GM19043 (cell line): ENCODE results near the gene DECR2.
A peak's percentile ranks its signal among the peaks of the same experiment; 100 is the strongest.
"Not testable (repeated sequence)": the region's sequence is repeated elsewhere in the genome, so short reads cannot be mapped to it uniquely, and the experiment has no call there.

Experiments
- ATAC-seq: cut with Tn5 transposase; IDR thresholded peaks from one replicate; pipeline ENCODE4 v1.9.1; 2021; ENCODE audit warnings: low read depth; ENCODE audit not compliant: unreplicated experiment

Gene DECR2

DNA sequence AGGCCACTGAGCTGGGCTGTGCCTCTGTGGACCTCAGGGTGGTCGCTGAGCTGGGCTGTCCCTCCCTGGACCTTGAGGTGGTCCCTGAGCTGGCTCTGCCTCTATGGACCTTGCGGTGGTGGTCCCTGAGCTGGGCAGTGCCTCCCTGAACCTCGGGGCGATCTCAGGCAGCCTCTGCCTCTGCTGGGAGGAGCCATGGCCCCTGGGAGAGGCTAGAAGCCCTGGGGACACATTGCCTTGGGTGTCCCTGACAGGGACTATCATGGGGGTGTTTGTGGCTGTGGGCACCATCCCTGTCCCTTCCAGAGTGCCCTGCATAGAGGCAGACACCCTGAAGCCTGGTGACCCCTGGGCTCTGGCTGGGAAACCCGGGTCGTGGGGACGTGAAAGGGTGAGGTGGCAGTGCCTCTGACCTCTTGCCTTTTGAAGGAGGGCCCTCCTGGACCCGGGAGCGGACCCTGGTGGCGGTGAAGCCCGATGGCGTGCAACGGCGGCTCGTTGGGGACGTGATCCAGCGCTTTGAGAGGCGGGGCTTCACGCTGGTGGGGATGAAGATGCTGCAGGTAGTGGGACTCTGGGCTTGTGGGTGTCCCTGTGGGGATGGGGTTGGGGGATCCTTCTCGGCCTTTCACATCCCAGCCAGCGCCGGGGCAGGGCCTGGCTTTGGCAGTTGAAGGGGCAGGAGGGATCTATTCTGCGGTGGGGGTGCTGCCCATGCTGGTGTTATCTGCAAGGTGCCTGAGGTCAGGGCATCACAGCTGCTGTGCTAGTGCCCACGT is 2.9 kb upstream of the DECR2 start:
- ATAC-seq = no peak

- ATAC-seq = no peak
These were observed 2.2 kb upstream of the DECR2 start for GRCh38 chr16:399340-400019.

GRCh38 chr16:400061-400591 is 1.6 kb upstream of the DECR2 start:
- ATAC-seq = no peak

DNA sequence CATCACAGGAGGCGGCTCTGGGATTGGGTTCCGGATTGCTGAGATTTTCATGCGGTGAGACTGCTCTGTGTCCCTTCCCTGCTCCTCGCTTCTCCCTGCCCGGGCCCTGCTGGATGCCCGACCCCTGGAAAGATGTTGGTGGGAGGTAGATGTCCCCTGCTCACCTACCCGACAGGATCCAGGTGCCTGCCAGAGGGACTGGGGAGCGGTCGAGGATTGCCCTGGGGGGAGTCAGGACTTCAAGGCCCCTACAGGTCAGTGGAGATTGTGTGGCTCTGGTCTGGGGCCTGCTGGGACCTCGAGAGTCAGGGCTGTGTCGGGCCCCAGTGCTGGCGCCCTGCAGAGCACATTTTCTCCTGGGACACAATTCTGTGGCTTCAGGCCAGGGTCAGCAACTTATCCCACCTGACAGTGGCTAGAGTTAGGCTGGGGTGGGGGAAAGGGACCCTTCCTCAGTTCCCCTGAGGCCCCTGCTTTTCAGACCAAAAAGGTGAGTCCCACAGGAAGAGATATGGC is 3.3 kb downstream of the DECR2 start:
- ATAC-seq = no peak

GRCh38 chr16:405548-406506 is 4.1 kb downstream of the DECR2 start:
- no peak for ATAC-seq

DNA sequence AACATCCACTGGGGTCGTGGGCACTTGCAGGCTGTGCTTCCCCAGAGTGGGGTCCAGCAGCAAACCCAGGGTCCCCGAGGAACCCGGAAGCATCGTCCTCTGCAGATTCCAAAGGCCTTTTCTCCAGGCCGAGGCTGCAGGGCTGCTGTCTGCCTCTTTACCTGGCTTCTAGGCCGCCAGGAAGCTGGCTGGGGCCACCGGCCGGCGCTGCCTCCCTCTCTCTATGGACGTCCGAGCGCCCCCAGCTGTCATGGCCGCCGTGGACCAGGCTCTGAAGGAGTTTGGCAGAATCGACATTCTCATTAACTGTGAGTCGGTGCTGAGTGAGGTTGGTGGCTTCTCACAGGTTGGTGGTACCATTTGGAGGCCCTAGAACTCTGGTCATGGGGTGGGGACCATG is 5.6 kb downstream of the DECR2 start:
- no peak for ATAC-seq

- no peak for ATAC-seq
These were observed 9.0 kb downstream of the DECR2 start for GRCh38 chr16:410516-411178.

GRCh38 chr16:411576-412265 is 10.0 kb downstream of the DECR2 start:
- no peak for ATAC-seq

DNA sequence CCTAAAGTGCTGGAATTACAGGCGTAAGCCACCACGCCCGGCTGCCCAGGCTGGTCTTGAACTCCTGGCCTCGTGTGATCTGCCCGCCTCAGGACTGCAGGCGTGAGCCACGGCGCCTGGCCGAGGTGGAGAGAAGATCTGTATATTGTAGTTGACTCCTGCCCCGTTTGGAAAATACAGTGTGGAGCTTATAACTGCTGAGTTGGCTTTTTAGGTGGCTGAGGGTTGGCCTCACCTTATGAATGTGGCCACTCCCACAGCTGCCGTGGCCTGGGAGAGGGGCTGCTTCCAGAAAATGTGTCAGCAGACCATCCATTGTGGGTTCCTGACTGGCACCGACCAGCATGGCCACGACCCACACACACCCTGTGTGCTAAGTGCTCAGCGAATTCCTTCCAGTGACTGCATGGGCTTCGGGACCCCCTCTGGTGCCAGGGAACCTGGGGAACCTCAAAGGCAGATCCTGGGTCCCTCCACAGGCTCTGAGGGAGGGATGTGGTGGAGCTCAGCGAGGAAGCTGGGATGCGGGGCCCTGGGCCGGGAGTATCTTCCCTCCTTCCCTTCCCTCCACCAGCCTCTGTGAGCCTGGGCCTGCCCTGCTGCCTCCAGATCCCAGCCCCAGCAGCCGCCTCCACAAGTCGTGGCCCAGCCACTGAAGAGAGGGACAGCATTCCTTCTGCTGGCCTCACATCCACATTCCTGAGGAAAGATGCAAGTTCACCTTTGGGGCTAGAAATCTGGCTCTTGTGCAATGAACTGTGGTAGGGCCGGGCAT is 12.9 kb downstream of the DECR2 start:
- ATAC-seq = no peak

DNA sequence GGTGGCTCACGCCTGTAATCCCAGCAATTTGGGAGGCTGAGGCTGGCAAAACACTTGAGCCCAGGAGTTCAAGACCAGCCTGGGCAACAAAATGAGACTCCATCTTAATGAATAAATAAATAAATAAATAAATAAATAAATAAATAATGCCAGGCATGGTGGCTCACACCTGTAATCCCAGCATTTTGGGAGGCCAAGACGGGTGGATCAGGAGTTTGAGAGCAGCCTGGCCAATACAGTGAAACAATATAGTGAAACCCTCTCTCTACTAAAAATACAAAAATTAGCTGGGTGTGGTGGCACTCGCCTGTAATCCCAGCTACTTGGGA is 13.4 kb downstream of the DECR2 start:
- not testable (repeated sequence) for ATAC-seq

DNA sequence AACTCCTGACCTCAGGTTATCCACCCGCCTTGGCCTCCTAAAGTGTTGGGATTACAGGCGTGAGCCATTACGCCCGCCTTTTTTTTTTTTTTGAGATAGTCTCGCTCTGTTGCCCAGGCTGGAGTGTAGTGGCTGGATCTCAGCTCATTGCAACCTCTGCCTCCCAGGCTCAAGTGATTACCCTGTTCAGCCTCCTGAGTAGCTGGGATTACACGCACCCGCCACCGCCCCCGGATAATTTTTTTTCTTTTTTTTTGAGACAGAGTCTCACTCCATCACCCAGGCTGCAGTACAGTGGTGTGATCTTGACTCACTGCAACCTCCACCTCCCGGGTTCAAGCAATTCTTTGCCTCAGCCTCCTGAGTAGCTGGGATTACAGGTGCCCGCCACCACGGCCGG is 20.5 kb downstream of the DECR2 start:
- not testable (repeated sequence) for ATAC-seq

DNA sequence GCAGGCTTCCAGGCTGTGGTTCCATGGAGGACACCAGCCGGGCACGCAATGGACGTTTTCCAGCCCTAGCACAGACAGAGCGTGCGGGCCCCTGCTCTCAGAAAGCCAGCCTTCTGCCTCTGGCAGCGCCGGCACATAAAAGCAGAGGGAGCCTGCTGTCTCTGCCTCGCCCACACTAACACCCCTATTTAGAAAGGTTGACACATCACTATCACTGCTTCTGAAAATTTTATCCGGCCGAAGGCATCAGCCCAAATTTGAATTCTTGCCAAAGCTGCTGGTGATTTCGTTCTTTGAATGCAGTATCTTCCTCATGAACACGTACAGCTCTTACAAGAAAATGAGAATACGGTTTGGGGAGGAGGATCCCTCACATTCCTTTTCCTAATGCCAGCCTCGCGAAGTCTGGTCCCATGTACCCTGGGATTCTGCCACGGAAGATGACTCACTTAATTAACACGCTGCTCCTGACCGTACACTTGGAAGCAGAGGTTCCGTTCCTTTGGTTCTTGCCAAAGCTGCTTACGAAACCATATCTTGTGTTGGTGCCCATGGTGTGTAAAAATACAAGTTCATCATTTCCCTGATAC is 22.4 kb downstream of the DECR2 start:
- ATAC-seq = no peak

DNA sequence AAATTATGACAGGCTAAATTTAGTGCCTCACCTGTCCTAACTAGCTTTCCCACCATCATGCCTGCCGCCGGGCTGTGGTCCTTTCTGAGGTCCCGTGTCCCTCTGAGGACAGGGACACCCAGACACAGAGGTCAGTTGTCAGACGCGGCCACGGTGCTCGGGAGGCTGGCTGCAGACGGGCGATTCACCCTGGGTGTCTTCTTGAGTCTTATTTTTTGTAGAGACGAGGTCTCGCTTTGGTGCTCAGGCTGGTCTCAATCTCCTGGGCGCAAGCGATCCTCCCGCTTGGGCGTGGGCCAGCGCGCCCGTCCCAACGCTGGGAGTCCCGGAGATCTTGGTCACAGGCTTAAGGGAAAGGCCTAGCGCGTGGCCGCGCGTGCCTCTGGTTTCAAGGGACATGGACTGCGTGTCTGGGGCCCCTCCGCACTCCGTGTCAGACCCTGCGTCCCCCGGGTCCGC is 23.0 kb downstream of the DECR2 start:
- no peak for ATAC-seq

DNA sequence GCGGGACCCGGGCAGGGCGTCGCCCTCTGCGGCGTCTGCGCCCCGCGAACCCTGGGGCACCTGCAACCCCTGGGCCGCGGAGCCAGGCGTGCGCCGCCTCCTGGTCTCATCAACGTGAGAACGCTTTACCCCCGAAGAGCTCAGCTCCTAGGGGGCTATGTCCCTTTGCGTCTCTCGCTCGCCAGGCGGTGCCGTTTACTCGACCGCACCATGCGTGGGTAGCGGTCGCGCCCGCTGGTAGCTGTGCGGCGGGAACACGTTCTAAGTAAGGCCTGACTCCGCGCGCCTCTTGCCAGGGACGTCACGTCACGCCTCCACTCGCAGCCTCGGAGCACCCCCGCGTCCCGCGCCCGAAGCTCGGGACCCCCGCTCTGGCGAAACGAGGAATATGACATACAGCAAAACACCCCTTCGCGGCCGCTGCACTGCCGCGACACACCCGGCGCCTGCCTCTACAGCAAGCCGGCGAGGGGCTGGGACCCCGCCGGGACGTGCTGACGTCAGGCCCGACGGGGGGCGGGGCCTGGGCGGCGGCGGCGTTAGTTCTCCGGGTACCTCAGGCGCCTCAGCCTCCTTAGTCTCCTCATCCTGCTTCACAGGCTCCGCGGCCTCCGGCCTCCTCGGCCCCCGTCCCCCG is 23.5 kb downstream of the DECR2 start, which contains the start of gene RAB11FIP3:
TSS of gene RAB11FIP3 (plus strand) at position 568 of the 637 bp plus-strand sequence. CDS start 358 bp downstream, outside the sequence.
- peak; percentile 85 for ATAC-seq

DNA sequence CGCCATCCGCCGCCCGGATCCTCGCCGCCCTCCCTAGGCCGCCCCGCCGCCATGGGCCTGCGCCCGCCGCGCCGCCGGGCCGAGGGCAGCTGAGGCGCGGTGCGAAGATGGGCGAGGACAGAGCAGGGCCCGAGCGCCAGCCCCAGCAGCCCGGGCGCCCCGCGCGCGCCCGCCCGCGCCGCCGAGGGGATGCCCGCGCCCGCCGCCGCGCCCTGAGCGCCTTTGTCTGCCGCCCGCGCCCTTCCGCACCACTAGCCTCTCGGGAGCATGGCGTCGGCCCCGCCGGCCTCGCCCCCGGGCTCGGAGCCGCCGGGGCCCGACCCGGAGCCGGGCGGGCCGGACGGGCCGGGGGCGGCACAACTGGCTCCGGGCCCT is 24.0 kb downstream of the DECR2 start:
- ATAC-seq = peak; percentile 31

- ATAC-seq = no peak
These were observed 24.6 kb downstream of the DECR2 start for GRCh38 chr16:426115-426905.

DNA sequence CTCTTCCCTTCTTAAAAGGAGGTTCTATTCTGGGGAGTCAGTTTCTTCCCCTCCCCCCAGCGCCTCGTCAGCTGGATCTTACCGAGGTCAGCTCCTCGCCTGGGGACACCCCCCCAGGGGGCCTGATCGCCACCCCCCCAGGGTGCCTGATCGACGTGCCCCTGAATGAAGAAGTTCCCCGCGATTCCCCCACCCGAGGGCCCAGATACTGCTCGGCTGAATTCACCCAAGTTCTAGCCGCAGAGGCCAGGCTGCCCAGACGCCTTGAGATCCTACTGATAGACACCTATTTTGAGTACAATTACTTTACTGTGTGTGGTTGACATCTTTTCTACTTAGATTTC is 25.2 kb downstream of the DECR2 start:
- ATAC-seq = no peak
